Activated CD4-positive, CD25-positive, alpha-beta regulatory T cell (primary cell): ENCODE data around the gene SLC26A11.
"Not testable (repeated sequence)": the region's sequence is repeated elsewhere in the genome, so short reads cannot be mapped to it uniquely, and the experiment has no call there.

ENCODE experiments used
- DNase-seq, 4 experiments: peaks; one replicate each; lab custom pipeline; 2025; lab: John Stamatoyannopoulos, UW

Gene SLC26A11

GRCh38 chr17:80243526-80244433 is 23.6 kb downstream of the SLC26A11 start:
- DNase-seq, result no peak

- DNase-seq, result not testable (repeated sequence)
Measured at GRCh38 chr17:80244448-80244847, 24.2 kb downstream of the SLC26A11 start.

GRCh38 chr17:80244871-80245509 is 24.8 kb downstream of the SLC26A11 start:
- DNase-seq, result no peak

- DNase-seq, result no peak
Measured at GRCh38 chr17:80245566-80246265, 25.5 kb downstream of the SLC26A11 start.

- no peak for DNase-seq
Measured at GRCh38 chr17:80246266-80246681, 26.0 kb downstream of the SLC26A11 start.

- DNase-seq, result no peak
Measured at GRCh38 chr17:80246726-80247125, 26.5 kb downstream of the SLC26A11 start.

GRCh38 chr17:80247561-80247960 is 27.3 kb downstream of the SLC26A11 start:
- no peak for DNase-seq

- no peak for DNase-seq
Measured at GRCh38 chr17:80248001-80248893, 28.0 kb downstream of the SLC26A11 start.

- DNase-seq, result no peak
Measured at GRCh38 chr17:80248894-80249710, 28.9 kb downstream of the SLC26A11 start.

- no peak for DNase-seq
Measured at GRCh38 chr17:80251966-80252365, 31.7 kb downstream of the SLC26A11 start.

GRCh38 chr17:80252871-80253270 is 32.6 kb downstream of the SLC26A11 start:
- peak; percentile 59 to 78 (median 71) for DNase-seq

- no peak for DNase-seq
Measured at GRCh38 chr17:80253631-80254395, 33.6 kb downstream of the SLC26A11 start.

GRCh38 chr17:80254396-80255251 is 34.4 kb downstream of the SLC26A11 start:
- peak; percentile 35 to 53 (median 46) for DNase-seq

GRCh38 chr17:80256034-80256350 is 35.8 kb downstream of the SLC26A11 start:
- DNase-seq, result no peak

- DNase-seq, result no peak
Measured at GRCh38 chr17:80257716-80258213, 37.5 kb downstream of the SLC26A11 start.

GRCh38 chr17:80258296-80258695 is 38.1 kb downstream of the SLC26A11 start:
- not testable (repeated sequence) for DNase-seq

GRCh38 chr17:80259457-80260068 is 39.3 kb downstream of the SLC26A11 start:
- DNase-seq, result no peak

- DNase-seq, result peak; percentile 46 to 63 (median 58)
Measured at GRCh38 chr17:80260069-80260535, 39.9 kb downstream of the SLC26A11 start.
